H1 (cell line): ENCODE measurements around the gene PLEKHS1. TPM values are rescaled to one million over a fixed set of nuclear protein-coding genes. Genes with fewer than 3 reads are reported as not detected.

Source experiments
- CREB1 ChIP-seq: IDR thresholded peaks from 2 replicates; pipeline ENCODE4 v1.6.1; 2012; ENCODE audit warnings: inconsistent platforms
- FOSL1 ChIP-seq: IDR thresholded peaks from 2 replicates; pipeline ENCODE4 v1.6.1; 2011; ENCODE audit warnings: mild to moderate bottlenecking, low read depth, low read length, moderate library complexity; ENCODE audit not compliant: insufficient read depth
- KDM4A ChIP-seq: IDR thresholded peaks from one replicate; pipeline ENCODE4 v1.7.1; 2012; ENCODE audit warnings: low read depth, mild to moderate bottlenecking, moderate library complexity, low read length, inconsistent platforms; ENCODE audit not compliant: severe bottlenecking
- NRF1 ChIP-seq: IDR thresholded peaks from 2 replicates; pipeline ENCODE4 v1.6.1; 2011; ENCODE audit warnings: mild to moderate bottlenecking, low read depth, low read length, improper control_type of control experiment
- SUZ12 ChIP-seq: fragments of 200-600 bp; sonication (generic); IDR thresholded peaks from 2 replicates; pipeline ENCODE4 v1.6.1; 2012; ENCODE audit warnings: mild to moderate bottlenecking, inconsistent platforms, low read length, moderate library complexity, mixed read lengths
- TAF1 ChIP-seq: IDR thresholded peaks from 2 replicates; pipeline ENCODE4 v1.6.1; 2011; ENCODE audit warnings: mild to moderate bottlenecking, low read depth, low read length
- TEAD4 ChIP-seq: IDR thresholded peaks from 2 replicates; pipeline ENCODE4 v1.6.1; 2012; ENCODE audit warnings: low read depth, low read length, inconsistent platforms, mixed read lengths
- polyA plus RNA-seq, 7 experiments: library from polyadenylated mRNA; depleted of rRNA in 3 of 7; stranded (reverse) in 5 of 7; unstranded in 2 of 7; fragments of >200 nt in 5 of 7; fragments of 200-250 nt in 2 of 7; gene quantifications; 1 replicate in 5 of 7; 2 replicates in 1 of 7; 4 replicates in 1 of 7; pipeline versions ENCODE4 v1.2.1 to v1.2.3, GENCODE V29; 2011 to 2013; ENCODE audit warnings: missing spikeins in 2 of 7, mixed read lengths in 2 of 7
- total RNA-seq: library from RNA; stranded (reverse); fragmentation: NEBNext Ultra II Directional; extraction: Animal tissue kit (Norgen Biotek cat#: 25700); gene quantifications from 2 replicates; pipeline ENCODE4 v1.2.1, GENCODE V29; 2021
- TF ChIP-seq, protein P1 (sequence below): fragments of 300-600 bp; sonication (generic); IDR thresholded peaks from 2 replicates; pipeline ENCODE4 v1.7.1; 2012; ENCODE audit warnings: low read length, moderate library complexity, mild to moderate bottlenecking, inconsistent platforms; ENCODE audit not compliant: insufficient replicate concordance

PLEKHS1 gene
- total and polyA plus RNA-seq, 2 of the 8 experiments (the other 6 are each of a cell fraction or from before 2014, with no cell fraction given) = not detected

DNA sequence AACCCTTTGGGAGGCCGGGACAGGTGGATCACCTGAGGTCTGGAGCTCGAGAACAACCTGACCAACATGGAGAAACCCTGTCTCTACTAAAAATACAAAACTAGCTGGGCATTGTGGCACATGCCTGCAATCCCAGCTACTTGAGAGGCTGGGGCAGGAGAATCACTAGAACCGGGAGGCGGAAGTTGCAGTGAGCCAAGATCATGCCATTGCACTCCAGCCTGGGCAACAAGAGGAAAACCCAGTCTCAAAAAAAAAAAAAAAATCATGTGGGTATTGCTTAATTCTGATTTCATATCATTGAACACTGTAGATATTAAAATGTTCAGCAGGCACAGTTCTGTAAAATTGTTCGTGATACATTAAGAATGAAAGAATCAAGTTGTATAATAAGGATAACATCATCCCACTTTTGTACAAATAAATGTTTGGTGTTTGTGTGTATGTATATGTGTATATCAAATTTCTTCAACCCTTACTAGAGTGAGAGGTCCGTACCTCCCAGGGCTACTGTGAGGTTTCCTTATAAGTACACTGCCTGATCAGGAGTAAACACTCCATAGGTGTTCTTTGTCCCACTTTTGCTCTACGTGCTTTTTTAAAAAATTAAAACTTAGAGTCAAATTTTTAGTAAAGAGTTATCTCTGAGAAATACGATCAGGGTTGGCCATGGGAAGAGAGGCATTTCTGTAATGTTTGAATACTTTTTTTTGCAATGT lies 31.7 kb downstream of the PLEKHS1 start (continued):
- TF ChIP-seq, protein P1, sequence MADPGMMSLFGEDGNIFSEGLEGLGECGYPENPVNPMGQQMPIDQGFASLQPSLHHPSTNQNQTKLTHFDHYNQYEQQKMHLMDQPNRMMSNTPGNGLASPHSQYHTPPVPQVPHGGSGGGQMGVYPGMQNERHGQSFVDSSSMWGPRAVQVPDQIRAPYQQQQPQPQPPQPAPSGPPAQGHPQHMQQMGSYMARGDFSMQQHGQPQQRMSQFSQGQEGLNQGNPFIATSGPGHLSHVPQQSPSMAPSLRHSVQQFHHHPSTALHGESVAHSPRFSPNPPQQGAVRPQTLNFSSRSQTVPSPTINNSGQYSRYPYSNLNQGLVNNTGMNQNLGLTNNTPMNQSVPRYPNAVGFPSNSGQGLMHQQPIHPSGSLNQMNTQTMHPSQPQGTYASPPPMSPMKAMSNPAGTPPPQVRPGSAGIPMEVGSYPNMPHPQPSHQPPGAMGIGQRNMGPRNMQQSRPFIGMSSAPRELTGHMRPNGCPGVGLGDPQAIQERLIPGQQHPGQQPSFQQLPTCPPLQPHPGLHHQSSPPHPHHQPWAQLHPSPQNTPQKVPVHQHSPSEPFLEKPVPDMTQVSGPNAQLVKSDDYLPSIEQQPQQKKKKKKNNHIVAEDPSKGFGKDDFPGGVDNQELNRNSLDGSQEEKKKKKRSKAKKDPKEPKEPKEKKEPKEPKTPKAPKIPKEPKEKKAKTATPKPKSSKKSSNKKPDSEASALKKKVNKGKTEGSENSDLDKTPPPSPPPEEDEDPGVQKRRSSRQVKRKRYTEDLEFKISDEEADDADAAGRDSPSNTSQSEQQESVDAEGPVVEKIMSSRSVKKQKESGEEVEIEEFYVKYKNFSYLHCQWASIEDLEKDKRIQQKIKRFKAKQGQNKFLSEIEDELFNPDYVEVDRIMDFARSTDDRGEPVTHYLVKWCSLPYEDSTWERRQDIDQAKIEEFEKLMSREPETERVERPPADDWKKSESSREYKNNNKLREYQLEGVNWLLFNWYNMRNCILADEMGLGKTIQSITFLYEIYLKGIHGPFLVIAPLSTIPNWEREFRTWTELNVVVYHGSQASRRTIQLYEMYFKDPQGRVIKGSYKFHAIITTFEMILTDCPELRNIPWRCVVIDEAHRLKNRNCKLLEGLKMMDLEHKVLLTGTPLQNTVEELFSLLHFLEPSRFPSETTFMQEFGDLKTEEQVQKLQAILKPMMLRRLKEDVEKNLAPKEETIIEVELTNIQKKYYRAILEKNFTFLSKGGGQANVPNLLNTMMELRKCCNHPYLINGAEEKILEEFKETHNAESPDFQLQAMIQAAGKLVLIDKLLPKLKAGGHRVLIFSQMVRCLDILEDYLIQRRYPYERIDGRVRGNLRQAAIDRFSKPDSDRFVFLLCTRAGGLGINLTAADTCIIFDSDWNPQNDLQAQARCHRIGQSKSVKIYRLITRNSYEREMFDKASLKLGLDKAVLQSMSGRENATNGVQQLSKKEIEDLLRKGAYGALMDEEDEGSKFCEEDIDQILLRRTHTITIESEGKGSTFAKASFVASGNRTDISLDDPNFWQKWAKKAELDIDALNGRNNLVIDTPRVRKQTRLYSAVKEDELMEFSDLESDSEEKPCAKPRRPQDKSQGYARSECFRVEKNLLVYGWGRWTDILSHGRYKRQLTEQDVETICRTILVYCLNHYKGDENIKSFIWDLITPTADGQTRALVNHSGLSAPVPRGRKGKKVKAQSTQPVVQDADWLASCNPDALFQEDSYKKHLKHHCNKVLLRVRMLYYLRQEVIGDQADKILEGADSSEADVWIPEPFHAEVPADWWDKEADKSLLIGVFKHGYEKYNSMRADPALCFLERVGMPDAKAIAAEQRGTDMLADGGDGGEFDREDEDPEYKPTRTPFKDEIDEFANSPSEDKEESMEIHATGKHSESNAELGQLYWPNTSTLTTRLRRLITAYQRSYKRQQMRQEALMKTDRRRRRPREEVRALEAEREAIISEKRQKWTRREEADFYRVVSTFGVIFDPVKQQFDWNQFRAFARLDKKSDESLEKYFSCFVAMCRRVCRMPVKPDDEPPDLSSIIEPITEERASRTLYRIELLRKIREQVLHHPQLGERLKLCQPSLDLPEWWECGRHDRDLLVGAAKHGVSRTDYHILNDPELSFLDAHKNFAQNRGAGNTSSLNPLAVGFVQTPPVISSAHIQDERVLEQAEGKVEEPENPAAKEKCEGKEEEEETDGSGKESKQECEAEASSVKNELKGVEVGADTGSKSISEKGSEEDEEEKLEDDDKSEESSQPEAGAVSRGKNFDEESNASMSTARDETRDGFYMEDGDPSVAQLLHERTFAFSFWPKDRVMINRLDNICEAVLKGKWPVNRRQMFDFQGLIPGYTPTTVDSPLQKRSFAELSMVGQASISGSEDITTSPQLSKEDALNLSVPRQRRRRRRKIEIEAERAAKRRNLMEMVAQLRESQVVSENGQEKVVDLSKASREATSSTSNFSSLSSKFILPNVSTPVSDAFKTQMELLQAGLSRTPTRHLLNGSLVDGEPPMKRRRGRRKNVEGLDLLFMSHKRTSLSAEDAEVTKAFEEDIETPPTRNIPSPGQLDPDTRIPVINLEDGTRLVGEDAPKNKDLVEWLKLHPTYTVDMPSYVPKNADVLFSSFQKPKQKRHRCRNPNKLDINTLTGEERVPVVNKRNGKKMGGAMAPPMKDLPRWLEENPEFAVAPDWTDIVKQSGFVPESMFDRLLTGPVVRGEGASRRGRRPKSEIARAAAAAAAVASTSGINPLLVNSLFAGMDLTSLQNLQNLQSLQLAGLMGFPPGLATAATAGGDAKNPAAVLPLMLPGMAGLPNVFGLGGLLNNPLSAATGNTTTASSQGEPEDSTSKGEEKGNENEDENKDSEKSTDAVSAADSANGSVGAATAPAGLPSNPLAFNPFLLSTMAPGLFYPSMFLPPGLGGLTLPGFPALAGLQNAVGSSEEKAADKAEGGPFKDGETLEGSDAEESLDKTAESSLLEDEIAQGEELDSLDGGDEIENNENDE = no peak
- TF ChIP-seq CREB1 (no peak), SUZ12 (no peak), TEAD4 (no peak), TAF1 (no peak), KDM4A (no peak), NRF1 (no peak), FOSL1 (no peak)
